Effector memory CD8-positive, alpha-beta T cell (primary cell): ENCODE data around the gene SMARCE1.
A peak's percentile ranks its signal among the peaks of the same experiment; 100 is the strongest.

Source experiments
- ATAC-seq: fragments of 150-1000 bp; cut with Tn5 transposase; replicated peaks from 2 replicates; pipeline ENCODE4 v1.10.0; 2021; ENCODE audit warnings: mild to moderate bottlenecking, moderate library complexity
- DNase-seq, 3 experiments: peaks; one replicate each; pipeline ENCODE4 v3.0.0; 2021
- H3K27ac Mint-ChIP-seq, 2 donors: one replicate each; pipeline ENCODE4 v1.8.0; 2022; ENCODE audit warnings: mild to moderate bottlenecking in 2 of 2, mixed read lengths in 2 of 2, moderate library complexity in 2 of 2
- H3K27me3 Mint-ChIP-seq, 2 donors: one replicate each; pipeline ENCODE4 v1.8.0; 2022; ENCODE audit warnings: mixed read lengths in 2 of 2
- H3K36me3 Mint-ChIP-seq: one replicate; pipeline ENCODE4 v1.8.0; 2022; ENCODE audit warnings: mild to moderate bottlenecking, moderate library complexity, mixed read lengths; ENCODE audit not compliant: insufficient read depth
- H3K4me1 Mint-ChIP-seq, 2 donors: one replicate each; pipeline ENCODE4 v1.8.0; 2022; ENCODE audit warnings: low read depth in 2 of 2, mixed read lengths in 2 of 2
- H3K4me3 Mint-ChIP-seq, 2 donors: one replicate each; pipeline ENCODE4 v1.8.0; 2022; ENCODE audit warnings: mild to moderate bottlenecking in 2 of 2, mixed read lengths in 2 of 2, moderate library complexity in 2 of 2
- H3K9me3 Mint-ChIP-seq, 2 donors: one replicate each; pipeline ENCODE4 v1.8.0; 2022; ENCODE audit warnings: mixed read lengths in 2 of 2

Gene SMARCE1

GRCh38 chr17:40613467-40614154, 34.0 kb downstream of the SMARCE1 start:
- peaks cover 13% of the 10 kb centered on the region for H3K36me3 Mint-ChIP-seq
- H3K27ac Mint-ChIP-seq: peak overlapping the region; percentile 91 to 94
- no peak for DNase-seq
- no peaks in the 10 kb centered on the region for H3K27me3 Mint-ChIP-seq
- H3K9me3 Mint-ChIP-seq: no peaks in the 10 kb centered on the region
- ATAC-seq: no peak
- H3K4me1 Mint-ChIP-seq: peaks cover 27 to 45% of the 10 kb centered on the region in 2 donors
- peak overlapping the region; percentile 61 to 74 for H3K4me3 Mint-ChIP-seq

DNA sequence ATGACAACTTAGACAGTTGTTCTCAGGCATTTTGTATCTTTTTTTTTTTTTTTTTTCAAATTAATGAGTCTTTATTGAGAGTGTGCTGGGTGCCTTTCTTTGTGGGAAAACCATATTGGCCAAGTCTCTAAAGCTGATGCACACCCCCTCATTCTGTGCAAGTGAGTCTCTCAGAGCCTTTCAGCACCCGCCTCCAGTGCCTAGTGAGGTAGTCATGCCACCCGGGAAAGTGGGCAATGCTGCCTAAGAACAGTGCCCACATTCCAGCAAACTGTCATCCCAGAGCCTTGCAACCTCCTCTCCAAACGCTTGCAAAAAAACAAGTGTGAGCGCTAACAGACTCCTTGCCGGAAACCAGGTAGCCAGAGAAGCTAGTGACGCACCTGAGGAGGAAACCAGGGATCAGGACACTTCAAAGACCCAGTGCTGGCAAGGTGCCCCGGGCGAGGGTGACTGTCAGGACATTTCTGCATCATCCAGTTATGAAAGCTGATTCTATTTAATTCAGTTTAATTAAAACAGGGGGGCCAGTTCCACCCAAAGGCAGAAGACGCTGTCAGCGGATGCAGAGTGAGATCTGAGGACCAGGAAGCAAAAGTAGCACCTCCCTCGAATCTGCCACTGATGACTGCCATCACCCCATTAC, 34.9 kb downstream of the SMARCE1 start:
- Mint-ChIP-seq H3K9me3 (no peaks in the 10 kb centered on the region), H3K27ac (peak overlapping the region; percentile 91 to 94), H3K4me3 (peak overlapping the region; percentile 61 to 74), H3K4me1 (peaks cover 36 to 53% of the 10 kb centered on the region in 2 donors), H3K27me3 (no peaks in the 10 kb centered on the region), H3K36me3 (peaks cover 19% of the 10 kb centered on the region)
- DNase-seq (peak; percentile 47 to 63 (median 51)), ATAC-seq (peak; percentile 29)

DNA sequence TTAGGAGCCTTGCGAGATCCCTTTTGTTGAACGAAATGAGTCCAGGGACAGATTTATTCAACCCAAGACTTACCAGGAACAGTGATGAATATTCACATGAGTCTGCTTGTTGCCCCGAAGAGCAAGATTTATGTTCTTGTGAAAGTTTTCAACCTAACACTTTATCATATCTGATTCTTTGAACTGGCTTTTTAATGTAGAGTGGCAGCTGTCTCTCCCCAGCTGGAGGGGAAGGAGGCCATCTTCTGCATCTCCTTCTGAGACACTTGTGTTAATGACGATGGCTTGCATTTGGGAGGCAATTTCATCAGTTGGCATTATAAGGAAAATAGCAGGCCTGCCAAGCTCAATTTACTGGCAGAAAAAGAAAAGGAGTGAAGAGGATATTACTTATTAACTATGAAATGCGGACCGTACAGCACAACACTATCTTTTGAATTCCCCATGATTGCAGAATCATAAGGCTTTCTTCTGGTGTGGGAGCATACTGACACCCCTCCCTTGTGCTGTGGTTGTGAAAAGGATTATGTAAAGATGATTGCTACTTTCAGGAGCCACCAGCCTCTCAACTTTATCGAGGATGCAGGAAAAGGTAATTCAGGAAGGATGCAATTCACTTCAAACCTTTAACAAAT, 35.7 kb downstream of the SMARCE1 start:
- Mint-ChIP-seq H3K27me3 (no peaks in the 10 kb centered on the region), H3K36me3 (peaks cover 25% of the 10 kb centered on the region), H3K27ac (peak overlapping the region; percentile 89 to 94), H3K4me3 (peak overlapping the region in 1 of 2 donors; percentile 49), H3K4me1 (peaks cover 43 to 60% of the 10 kb centered on the region in 2 donors), H3K9me3 (no peaks in the 10 kb centered on the region)
- ATAC-seq: no peak
- DNase-seq: no peak

GRCh38 chr17:40610359-40610758, 37.3 kb downstream of the SMARCE1 start:
- H3K36me3 Mint-ChIP-seq: peaks cover 29% of the 10 kb centered on the region
- DNase-seq (no peak), ATAC-seq (no peak)
- H3K27me3 Mint-ChIP-seq: no peaks in the 10 kb centered on the region
- H3K4me1 Mint-ChIP-seq: peaks cover 54 to 72% of the 10 kb centered on the region in 2 donors
- H3K9me3 Mint-ChIP-seq: no peaks in the 10 kb centered on the region
- peak overlapping the region; percentile 98 for H3K27ac Mint-ChIP-seq
- no peak overlapping the region for H3K4me3 Mint-ChIP-seq

- no peaks in the 10 kb centered on the region for H3K9me3 Mint-ChIP-seq
- H3K4me1 Mint-ChIP-seq: peaks cover 57 to 79% of the 10 kb centered on the region in 2 donors
- H3K27me3 Mint-ChIP-seq: no peaks in the 10 kb centered on the region
- peak overlapping the region; percentile 98 for H3K27ac Mint-ChIP-seq
- DNase-seq: peak; percentile 52 to 64 (median 55)
- H3K36me3 Mint-ChIP-seq: peaks cover 29% of the 10 kb centered on the region
- peak; percentile 86 for ATAC-seq
- H3K4me3 Mint-ChIP-seq: peak overlapping the region; percentile 78 to 80
These were observed 39.5 kb downstream of the SMARCE1 start for GRCh38 chr17:40608061-40608581.

GRCh38 chr17:40607641-40608040, 40.0 kb downstream of the SMARCE1 start:
- Mint-ChIP-seq H3K27ac (peak overlapping the region; percentile 98), H3K4me3 (peak overlapping the region; percentile 78 to 80), H3K4me1 (peaks cover 60 to 83% of the 10 kb centered on the region in 2 donors), H3K36me3 (peaks cover 24% of the 10 kb centered on the region), H3K27me3 (no peaks in the 10 kb centered on the region), H3K9me3 (no peaks in the 10 kb centered on the region)
- peak in 2 of 3 experiments; percentile 50 to 56 for DNase-seq
- ATAC-seq: peak; percentile 60

DNA sequence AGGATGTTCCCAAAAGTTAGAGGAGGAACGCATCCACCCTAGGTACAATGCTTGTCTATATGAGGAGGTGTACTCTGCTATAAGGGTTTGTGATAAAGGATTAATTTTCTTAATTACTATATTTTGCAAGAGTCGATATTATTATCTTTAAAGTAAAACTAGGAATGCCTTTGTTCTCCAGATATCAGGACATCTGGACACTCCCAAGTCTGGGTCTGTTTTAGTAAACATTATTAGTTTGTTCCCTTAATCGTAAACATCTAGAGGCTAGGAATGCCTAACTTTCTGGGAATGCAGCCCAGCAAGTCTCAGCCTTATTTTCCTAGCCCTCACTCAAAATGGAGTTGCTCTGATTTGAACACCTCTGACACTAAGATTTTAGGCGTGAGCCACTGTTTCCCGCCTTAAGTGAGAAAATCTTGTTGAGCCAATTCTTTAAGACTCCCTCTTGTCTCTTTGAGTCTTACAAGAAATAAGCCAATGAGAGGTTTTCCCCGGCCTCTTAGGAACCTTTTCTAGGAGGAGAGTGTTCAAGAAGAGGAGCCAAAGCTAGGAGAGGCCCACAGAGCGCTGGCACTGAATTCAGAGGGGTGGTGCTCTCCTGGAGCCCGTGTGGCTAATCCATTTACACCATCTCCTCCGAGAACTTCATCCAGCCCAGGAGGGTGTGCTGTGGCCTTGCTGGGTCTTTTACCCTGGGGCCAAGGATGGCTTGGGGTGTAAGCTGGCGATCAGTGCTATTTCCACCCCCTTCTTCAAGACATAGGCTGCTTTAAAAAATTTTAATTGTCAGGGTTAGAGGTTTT, 40.9 kb downstream of the SMARCE1 start:
- Mint-ChIP-seq H3K9me3 (no peaks in the 10 kb centered on the region), H3K4me3 (peak overlapping the region; percentile 78 to 80), H3K36me3 (peaks cover 22% of the 10 kb centered on the region), H3K4me1 (peaks cover 60 to 79% of the 10 kb centered on the region in 2 donors), H3K27ac (peak overlapping the region; percentile 98), H3K27me3 (no peaks in the 10 kb centered on the region)
- no peak for DNase-seq
- no peak for ATAC-seq

GRCh38 chr17:40605306-40605705, 42.3 kb downstream of the SMARCE1 start:
- peak overlapping the region; percentile 90 to 94 for H3K27ac Mint-ChIP-seq
- peaks cover 22% of the 10 kb centered on the region for H3K36me3 Mint-ChIP-seq
- no peaks in the 10 kb centered on the region for H3K9me3 Mint-ChIP-seq
- H3K27me3 Mint-ChIP-seq: no peaks in the 10 kb centered on the region
- H3K4me3 Mint-ChIP-seq: peak overlapping the region; percentile 57 to 60
- ATAC-seq (peak; percentile 25), DNase-seq (peak; percentile 39 to 40 (median 39))
- peaks cover 62 to 71% of the 10 kb centered on the region in 2 donors for H3K4me1 Mint-ChIP-seq

DNA sequence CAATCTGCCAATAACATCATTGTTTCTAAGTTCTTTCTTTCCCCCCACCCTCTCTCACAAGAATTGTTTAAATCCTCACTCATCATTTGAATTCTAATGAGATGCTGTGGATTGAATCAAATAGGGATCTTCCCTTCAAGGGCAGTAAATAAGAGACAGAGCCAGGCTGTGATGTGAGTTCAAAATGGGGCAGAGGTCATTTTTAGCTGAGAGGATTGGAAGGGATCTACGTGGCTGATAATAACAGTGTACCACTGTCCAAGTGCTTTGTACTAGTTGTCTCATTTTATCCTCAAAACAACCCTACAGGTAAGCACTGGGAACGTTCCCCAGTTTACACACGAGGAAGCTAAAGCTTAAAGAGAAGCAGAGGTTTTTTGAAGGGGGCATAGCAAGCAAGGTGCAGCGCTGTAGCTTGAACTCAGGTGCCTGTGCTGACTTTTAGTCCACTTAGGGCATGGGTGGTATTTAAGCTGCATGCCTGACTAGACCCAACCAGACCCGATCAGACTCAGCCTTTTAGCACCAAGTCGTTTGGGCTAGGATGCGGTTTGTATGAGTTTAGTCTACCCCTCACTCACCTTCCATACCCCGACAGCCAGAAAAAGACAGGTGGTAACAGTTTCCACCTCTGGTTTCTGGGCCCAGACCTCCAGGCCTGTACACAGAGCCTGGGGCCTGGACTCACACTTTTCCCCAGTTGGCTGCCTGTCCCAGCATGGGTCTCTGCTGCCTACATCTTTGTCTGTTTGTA, 43.1 kb downstream of the SMARCE1 start:
- no peak for ATAC-seq
- no peak for DNase-seq
- Mint-ChIP-seq H3K9me3 (no peaks in the 10 kb centered on the region), H3K4me3 (peak overlapping the region; percentile 57 to 60), H3K27me3 (no peaks in the 10 kb centered on the region), H3K36me3 (peaks cover 22% of the 10 kb centered on the region), H3K4me1 (peaks cover 57 to 65% of the 10 kb centered on the region in 2 donors), H3K27ac (peak overlapping the region; percentile 90 to 96)

- peaks cover 56 to 64% of the 10 kb centered on the region in 2 donors for H3K4me1 Mint-ChIP-seq
- H3K27ac Mint-ChIP-seq: peak overlapping the region; percentile 91 to 96
- ATAC-seq: no peak
- H3K4me3 Mint-ChIP-seq: peak overlapping the region; percentile 51
- no peak for DNase-seq
- peaks cover 22% of the 10 kb centered on the region for H3K36me3 Mint-ChIP-seq
- H3K27me3 Mint-ChIP-seq: no peaks in the 10 kb centered on the region
- no peaks in the 10 kb centered on the region for H3K9me3 Mint-ChIP-seq
These were observed 44.9 kb downstream of the SMARCE1 start for GRCh38 chr17:40602445-40603443.

DNA sequence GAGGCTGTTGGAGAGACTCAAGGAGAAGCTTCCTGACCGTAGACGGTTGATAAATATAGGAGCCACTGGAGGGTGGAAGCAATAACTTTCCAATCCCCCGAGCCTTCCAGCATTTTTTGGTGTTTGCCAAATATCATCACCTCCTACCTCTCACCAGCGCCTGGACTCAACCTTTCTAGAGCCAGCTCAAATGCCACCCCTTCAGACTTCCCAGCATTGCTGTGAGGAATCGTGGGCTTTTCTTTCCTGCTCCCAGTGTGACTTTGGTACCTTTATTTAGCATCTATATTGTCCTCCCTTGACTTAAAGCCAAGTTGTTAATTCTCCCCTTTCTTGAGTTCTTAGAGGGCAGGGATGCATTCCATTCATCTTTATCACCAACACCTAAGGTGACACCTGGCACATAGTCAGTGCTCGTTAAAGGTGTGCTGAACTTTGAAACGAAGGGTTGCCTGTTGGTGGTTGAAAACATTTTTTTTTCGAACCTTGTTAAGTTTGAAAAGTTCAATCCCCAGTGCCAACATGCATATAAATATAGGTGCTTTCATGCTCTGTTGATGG, 47.1 kb downstream of the SMARCE1 start:
- peaks cover 14% of the 10 kb centered on the region for H3K36me3 Mint-ChIP-seq
- H3K27me3 Mint-ChIP-seq: no peaks in the 10 kb centered on the region
- no peak overlapping the region for H3K4me3 Mint-ChIP-seq
- DNase-seq (no peak), ATAC-seq (no peak)
- H3K4me1 Mint-ChIP-seq: peaks cover 41 to 47% of the 10 kb centered on the region in 2 donors
- H3K27ac Mint-ChIP-seq: peak overlapping the region in 1 of 2 donors; percentile 99
- no peaks in the 10 kb centered on the region for H3K9me3 Mint-ChIP-seq
